ENCODE measurements around the gene LHPP.

The LHPP gene

DNA sequence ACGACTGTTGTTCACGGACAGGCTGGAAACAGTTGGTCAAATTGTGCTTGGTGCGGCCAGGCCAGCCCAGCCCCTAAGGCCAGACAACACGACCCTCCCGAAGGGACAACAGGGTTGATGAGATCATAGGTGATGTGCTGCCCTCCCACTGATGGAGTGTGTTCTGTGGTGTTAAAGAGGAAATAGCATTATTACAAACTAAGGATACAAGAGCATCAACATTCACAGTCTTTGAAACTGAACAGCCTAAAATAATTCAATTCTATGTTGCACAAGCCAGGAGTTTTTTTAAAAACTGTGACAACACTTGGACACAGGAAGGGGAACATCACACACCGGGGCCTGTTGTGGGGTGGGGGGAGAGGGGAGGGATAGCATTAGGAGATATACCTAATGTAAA is 194.9 kb downstream of the LHPP start:
- TF ChIP-seq, protein P1, sequence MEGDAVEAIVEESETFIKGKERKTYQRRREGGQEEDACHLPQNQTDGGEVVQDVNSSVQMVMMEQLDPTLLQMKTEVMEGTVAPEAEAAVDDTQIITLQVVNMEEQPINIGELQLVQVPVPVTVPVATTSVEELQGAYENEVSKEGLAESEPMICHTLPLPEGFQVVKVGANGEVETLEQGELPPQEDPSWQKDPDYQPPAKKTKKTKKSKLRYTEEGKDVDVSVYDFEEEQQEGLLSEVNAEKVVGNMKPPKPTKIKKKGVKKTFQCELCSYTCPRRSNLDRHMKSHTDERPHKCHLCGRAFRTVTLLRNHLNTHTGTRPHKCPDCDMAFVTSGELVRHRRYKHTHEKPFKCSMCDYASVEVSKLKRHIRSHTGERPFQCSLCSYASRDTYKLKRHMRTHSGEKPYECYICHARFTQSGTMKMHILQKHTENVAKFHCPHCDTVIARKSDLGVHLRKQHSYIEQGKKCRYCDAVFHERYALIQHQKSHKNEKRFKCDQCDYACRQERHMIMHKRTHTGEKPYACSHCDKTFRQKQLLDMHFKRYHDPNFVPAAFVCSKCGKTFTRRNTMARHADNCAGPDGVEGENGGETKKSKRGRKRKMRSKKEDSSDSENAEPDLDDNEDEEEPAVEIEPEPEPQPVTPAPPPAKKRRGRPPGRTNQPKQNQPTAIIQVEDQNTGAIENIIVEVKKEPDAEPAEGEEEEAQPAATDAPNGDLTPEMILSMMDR (IDR thresholded peaks at IDR 0.05; ENCODE audit: poor library complexity, severe bottlenecking), result no peak
- no peaks in the 10 kb centered on the region for H3K27me3 ChIP-seq (ENCODE audit: insufficient read depth, poor library complexity, severe bottlenecking)
- no peak overlapping the region for H3K4me3 ChIP-seq (ENCODE audit: severe bottlenecking)
- DNase-seq (ENCODE audit: low spot score), result no peak
- no peak for ATAC-seq (ENCODE audit: low read depth)
- H3K4me1 ChIP-seq (ENCODE audit: insufficient read depth, poor library complexity, severe bottlenecking), result peaks cover 13% of the 10 kb centered on the region
- H3K9me3 ChIP-seq (ENCODE audit: severe bottlenecking), result no peaks in the 10 kb centered on the region
- H3K36me3 ChIP-seq (ENCODE audit: low read depth), result no peaks in the 10 kb centered on the region
- H3K27ac ChIP-seq (ENCODE audit: poor library complexity, severe bottlenecking), result no peak overlapping the region

DNA sequence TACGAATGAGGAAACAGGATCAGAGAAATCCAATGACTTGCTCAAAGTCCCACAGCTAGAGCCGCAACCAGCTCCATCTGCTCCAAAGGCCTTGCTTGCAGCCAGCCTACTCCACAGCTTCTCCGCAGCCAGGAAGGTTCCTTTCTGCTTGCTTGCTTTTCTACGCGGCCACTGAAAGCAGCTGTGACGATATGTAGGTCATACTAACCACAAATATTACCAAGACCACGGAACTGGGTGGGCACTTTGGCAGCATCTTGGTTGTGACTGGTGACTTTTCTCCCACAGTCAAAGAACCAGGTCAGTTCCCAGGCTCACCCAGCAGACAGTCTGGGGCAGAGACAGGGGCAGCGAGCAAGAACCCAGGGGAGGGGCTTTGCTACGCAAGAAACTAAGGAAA is 196.2 kb downstream of the LHPP start:
- Histone ChIP-seq H3K4me3 (ENCODE audit: severe bottlenecking) (no peak overlapping the region), H3K27ac (ENCODE audit: poor library complexity, severe bottlenecking) (no peak overlapping the region)

DNA sequence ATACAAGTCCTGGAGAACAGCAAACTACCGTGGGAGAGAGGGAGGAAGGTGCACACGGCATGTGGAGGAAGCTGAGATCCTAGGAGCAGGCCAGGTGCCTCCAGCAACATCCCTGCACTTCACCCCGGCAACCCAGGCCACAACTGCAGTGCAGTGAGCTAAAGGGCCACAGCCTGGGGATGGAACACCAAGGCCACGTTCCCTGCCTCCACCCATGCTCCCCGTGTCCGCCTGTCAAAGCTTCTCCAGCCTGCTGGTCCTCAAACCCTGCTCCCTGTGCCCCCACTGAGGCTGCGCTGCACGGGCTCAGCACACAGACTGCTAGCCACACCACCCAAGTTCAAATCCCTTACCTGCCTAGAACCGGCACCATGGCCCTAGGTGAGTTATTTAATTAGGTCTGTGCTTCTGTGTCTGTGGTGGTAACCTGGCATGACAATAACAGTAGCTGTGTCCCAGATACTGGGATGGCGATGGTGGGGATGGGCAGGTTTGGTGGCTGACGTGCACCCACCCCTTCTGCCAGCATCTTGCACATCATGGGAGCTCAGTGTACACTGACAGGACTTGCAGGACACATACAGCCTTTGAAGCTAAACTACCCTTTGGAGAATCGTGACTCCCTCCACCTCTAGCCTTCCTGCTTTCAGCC is 197.1 kb downstream of the LHPP start:
- no peak for ATAC-seq (ENCODE audit: low read depth)
- TF ChIP-seq, protein P1 (IDR thresholded peaks at IDR 0.05; ENCODE audit: poor library complexity, severe bottlenecking), result no peak
- H3K4me1 ChIP-seq (ENCODE audit: insufficient read depth, poor library complexity, severe bottlenecking), result peaks cover 13% of the 10 kb centered on the region

More for the DNA sequence above, 196.2 kb downstream of the LHPP start:
- DNase-seq (ENCODE audit: low spot score) (no peak), ATAC-seq (ENCODE audit: low read depth) (no peak)
- Histone ChIP-seq H3K9me3 (ENCODE audit: severe bottlenecking) (no peaks in the 10 kb centered on the region), H3K27me3 (ENCODE audit: insufficient read depth, poor library complexity, severe bottlenecking) (no peaks in the 10 kb centered on the region), H3K36me3 (ENCODE audit: low read depth) (no peaks in the 10 kb centered on the region), H3K4me1 (ENCODE audit: insufficient read depth, poor library complexity, severe bottlenecking) (peaks cover 13% of the 10 kb centered on the region)
- TF ChIP-seq, protein P1 (IDR thresholded peaks at IDR 0.05; ENCODE audit: poor library complexity, severe bottlenecking), result no peak

DNA sequence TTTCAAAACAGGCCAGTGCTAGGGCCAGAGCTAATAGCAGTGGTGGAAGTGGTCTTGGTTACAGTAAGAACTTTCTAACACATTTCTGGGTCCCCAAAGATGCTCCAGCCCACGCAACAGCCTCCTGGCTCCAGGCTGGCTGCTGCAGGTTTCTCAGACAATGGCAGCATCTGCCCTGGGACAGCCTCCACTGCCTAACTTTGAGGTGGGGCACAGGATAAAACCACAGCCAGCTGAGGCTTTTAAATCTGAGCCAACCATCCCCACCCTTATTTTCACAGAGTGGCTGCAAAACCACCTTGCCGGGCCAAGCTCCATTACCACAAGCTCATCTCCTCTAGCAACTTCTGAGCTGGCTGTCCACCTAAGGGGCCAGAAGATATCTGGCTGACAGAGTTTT is 197.8 kb downstream of the LHPP start:
- H3K27me3 ChIP-seq (ENCODE audit: insufficient read depth, poor library complexity, severe bottlenecking), result no peaks in the 10 kb centered on the region
- ATAC-seq (ENCODE audit: low read depth), result no peak
- H3K4me1 ChIP-seq (ENCODE audit: insufficient read depth, poor library complexity, severe bottlenecking), result peaks cover 9% of the 10 kb centered on the region
- TF ChIP-seq, protein P1 (IDR thresholded peaks at IDR 0.05; ENCODE audit: poor library complexity, severe bottlenecking), result no peak
- no peak for DNase-seq (ENCODE audit: low spot score)
- no peak overlapping the region for H3K4me3 ChIP-seq (ENCODE audit: severe bottlenecking)
- H3K36me3 ChIP-seq (ENCODE audit: low read depth), result no peaks in the 10 kb centered on the region
- H3K9me3 ChIP-seq (ENCODE audit: severe bottlenecking), result no peaks in the 10 kb centered on the region
- H3K27ac ChIP-seq (ENCODE audit: poor library complexity, severe bottlenecking), result no peak overlapping the region

More for the DNA sequence above, 197.1 kb downstream of the LHPP start:
- no peaks in the 10 kb centered on the region for H3K36me3 ChIP-seq (ENCODE audit: low read depth)
- no peak for DNase-seq (ENCODE audit: low spot score)
- H3K9me3 ChIP-seq (ENCODE audit: severe bottlenecking), result no peaks in the 10 kb centered on the region
- no peak overlapping the region for H3K27ac ChIP-seq (ENCODE audit: poor library complexity, severe bottlenecking)
- H3K27me3 ChIP-seq (ENCODE audit: insufficient read depth, poor library complexity, severe bottlenecking), result no peaks in the 10 kb centered on the region
- H3K4me3 ChIP-seq (ENCODE audit: severe bottlenecking), result no peak overlapping the region

DNA sequence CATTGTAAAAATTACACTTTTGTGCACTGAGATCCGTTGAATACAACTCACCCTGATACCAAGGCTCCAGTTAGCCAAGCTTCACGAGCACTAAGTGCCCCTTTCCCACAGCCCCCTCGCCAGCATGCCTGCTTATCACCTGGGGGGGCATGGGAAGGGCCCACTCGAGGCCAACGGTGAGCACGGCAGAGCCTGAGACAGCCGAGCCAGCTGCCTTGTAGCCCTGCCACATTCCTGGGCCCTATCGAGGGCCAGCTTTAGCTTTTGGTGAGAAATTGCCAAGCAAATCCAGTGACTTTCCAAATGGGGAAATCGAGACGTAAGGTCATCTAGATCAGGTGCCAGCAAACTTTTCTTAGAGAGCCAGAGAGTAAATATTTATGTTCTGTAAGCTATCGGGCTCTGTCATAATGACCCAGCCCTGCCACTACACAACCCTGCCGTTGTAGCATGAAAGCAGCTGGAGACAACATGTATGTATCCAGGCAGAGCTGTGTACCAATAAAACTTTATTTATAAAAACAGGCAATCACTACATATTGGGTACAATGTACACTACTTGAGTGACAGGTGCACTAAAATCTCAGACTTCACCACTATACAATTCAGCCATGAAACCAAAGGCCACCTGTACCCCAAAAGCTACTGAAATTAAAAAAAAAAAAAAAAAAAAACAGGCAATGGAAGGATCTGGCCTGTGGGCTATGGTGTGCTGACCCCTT is 198.9 kb downstream of the LHPP start:
- Histone ChIP-seq H3K9me3 (ENCODE audit: severe bottlenecking) (no peaks in the 10 kb centered on the region), H3K27me3 (ENCODE audit: insufficient read depth, poor library complexity, severe bottlenecking) (no peaks in the 10 kb centered on the region), H3K27ac (ENCODE audit: poor library complexity, severe bottlenecking) (no peak overlapping the region), H3K4me1 (ENCODE audit: insufficient read depth, poor library complexity, severe bottlenecking) (no peaks in the 10 kb centered on the region), H3K36me3 (ENCODE audit: low read depth) (no peaks in the 10 kb centered on the region), H3K4me3 (ENCODE audit: severe bottlenecking) (no peak overlapping the region)
- no peak for ATAC-seq (ENCODE audit: low read depth)
- TF ChIP-seq, protein P1 (IDR thresholded peaks at IDR 0.05; ENCODE audit: poor library complexity, severe bottlenecking), result no peak
- no peak for DNase-seq (ENCODE audit: low spot score)
